ENCODE results near the gene SH2D3A. TPM values are rescaled to one million over a fixed set of nuclear protein-coding genes. Genes with fewer than 3 reads are reported as not detected.

The SH2D3A gene
- total RNA-seq, 1 experiment from 2014 or later: 75.7 TPM

DNA sequence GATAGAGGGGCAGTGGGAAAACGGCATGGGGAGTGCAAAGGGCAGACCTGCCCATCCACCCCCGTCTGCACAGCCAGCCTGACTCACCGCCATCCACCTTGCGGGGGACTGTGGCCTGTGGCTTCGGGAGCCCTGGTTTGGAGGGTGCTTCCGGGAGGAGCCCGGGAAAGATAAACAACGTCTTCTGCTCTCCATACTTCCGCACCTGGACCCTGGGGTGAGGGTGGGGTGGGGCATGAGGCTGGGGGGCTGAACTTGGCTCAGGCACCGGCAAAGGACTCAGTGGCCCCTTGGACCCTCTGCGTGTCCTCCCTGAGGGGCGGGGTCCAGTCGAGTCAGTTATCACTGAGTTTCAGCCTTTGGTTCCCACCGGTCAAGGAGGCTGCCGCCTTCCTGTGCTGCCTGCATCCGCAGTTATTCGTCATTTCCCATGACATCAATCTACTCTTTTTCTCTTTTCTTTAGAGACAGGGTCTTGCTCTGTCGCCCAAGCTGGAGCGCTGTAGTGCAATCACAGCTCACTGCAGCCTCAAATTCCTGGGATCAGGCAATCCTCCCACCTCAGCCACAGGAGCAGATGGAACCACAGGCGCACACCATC, 33.0 kb downstream of the SH2D3A start:
- H4K20me1 ChIP-seq (ENCODE audit: insufficient read depth): no peaks in the 10 kb centered on the region
- ATAC-seq (no peak), DNase-seq (ENCODE audit: low read depth, low spot score) (no peak)
- H3K27me3 ChIP-seq (ENCODE audit: insufficient read depth, low read length): no peaks in the 10 kb centered on the region
- ChIA-PET CTCF (no interaction called here), RAD21 (ENCODE audit: low non-redundant PET in 1 of 2, low total read pairs in 2 of 2, uncharacterized antibody in 2 of 2, unreplicated experiment in 2 of 2) (no interaction called here), POLR2A (no interaction called here)
- H3K79me2 ChIP-seq (ENCODE audit: insufficient read depth, low read length): peaks cover 17% of the 10 kb centered on the region
- TF ChIP-seq JUND (IDR thresholded peaks at IDR 0.05) (no peak), POLR2A (IDR thresholded peaks at IDR 0.05; ENCODE audit: borderline replicate concordance, extremely low read depth, insufficient read depth, insufficient read length) (no peak), TCF7L2 (IDR thresholded peaks at IDR 0.05; ENCODE audit: borderline replicate concordance, extremely low read depth, insufficient read depth, insufficient read length) (no peak), YY1 (IDR thresholded peaks at IDR 0.05; ENCODE audit: extremely low read depth, insufficient replicate concordance, low read depth, low read length) (no peak), ZNF274 (IDR thresholded peaks at IDR 0.05; ENCODE audit: low read depth, low read length) (no peak), CBX3 (IDR thresholded peaks at IDR 0.05; ENCODE audit: low read depth) (no peak), CEBPB (IDR thresholded peaks at IDR 0.05; ENCODE audit: low read depth) (no peak), EZH2 (IDR thresholded peaks at IDR 0.05) (no peak), ELF1 (IDR thresholded peaks at IDR 0.05; ENCODE audit: borderline replicate concordance, low read depth) (no peak), SRF (IDR thresholded peaks at IDR 0.05; ENCODE audit: low read depth) (no peak), RAD21 (IDR thresholded peaks at IDR 0.05; ENCODE audit: low read depth) (no peak), SIN3A (IDR thresholded peaks at IDR 0.05; ENCODE audit: low read depth) (no peak), SP1 (IDR thresholded peaks at IDR 0.05; ENCODE audit: low read depth) (no peak), POLR2AphosphoS5 (IDR thresholded peaks at IDR 0.05; ENCODE audit: low read depth, low read length) (no peak)
- TF ChIP-seq, protein P1, sequence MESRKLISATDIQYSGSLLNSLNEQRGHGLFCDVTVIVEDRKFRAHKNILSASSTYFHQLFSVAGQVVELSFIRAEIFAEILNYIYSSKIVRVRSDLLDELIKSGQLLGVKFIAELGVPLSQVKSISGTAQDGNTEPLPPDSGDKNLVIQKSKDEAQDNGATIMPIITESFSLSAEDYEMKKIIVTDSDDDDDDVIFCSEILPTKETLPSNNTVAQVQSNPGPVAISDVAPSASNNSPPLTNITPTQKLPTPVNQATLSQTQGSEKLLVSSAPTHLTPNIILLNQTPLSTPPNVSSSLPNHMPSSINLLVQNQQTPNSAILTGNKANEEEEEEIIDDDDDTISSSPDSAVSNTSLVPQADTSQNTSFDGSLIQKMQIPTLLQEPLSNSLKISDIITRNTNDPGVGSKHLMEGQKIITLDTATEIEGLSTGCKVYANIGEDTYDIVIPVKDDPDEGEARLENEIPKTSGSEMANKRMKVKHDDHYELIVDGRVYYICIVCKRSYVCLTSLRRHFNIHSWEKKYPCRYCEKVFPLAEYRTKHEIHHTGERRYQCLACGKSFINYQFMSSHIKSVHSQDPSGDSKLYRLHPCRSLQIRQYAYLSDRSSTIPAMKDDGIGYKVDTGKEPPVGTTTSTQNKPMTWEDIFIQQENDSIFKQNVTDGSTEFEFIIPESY (IDR thresholded peaks at IDR 0.05; ENCODE audit: extremely low read depth, insufficient replicate concordance, low read length): no peak
- TF ChIP-seq, protein P2, sequence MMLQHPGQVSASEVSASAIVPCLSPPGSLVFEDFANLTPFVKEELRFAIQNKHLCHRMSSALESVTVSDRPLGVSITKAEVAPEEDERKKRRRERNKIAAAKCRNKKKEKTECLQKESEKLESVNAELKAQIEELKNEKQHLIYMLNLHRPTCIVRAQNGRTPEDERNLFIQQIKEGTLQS (IDR thresholded peaks at IDR 0.05): no peak
- TF ChIP-seq, protein P3, sequence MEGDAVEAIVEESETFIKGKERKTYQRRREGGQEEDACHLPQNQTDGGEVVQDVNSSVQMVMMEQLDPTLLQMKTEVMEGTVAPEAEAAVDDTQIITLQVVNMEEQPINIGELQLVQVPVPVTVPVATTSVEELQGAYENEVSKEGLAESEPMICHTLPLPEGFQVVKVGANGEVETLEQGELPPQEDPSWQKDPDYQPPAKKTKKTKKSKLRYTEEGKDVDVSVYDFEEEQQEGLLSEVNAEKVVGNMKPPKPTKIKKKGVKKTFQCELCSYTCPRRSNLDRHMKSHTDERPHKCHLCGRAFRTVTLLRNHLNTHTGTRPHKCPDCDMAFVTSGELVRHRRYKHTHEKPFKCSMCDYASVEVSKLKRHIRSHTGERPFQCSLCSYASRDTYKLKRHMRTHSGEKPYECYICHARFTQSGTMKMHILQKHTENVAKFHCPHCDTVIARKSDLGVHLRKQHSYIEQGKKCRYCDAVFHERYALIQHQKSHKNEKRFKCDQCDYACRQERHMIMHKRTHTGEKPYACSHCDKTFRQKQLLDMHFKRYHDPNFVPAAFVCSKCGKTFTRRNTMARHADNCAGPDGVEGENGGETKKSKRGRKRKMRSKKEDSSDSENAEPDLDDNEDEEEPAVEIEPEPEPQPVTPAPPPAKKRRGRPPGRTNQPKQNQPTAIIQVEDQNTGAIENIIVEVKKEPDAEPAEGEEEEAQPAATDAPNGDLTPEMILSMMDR (IDR thresholded peaks at IDR 0.05 in 2 of 3, conservative IDR thresholded peaks at IDR 0.05 in 1 of 3; ENCODE audit: borderline replicate concordance in 1 of 3, insufficient read depth in 1 of 3, low read depth in 2 of 3, low read length in 2 of 3): no peak
- TF ChIP-seq, protein P4, sequence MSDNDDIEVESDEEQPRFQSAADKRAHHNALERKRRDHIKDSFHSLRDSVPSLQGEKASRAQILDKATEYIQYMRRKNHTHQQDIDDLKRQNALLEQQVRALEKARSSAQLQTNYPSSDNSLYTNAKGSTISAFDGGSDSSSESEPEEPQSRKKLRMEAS (IDR thresholded peaks at IDR 0.05): no peak
- TF ChIP-seq, protein P5, sequence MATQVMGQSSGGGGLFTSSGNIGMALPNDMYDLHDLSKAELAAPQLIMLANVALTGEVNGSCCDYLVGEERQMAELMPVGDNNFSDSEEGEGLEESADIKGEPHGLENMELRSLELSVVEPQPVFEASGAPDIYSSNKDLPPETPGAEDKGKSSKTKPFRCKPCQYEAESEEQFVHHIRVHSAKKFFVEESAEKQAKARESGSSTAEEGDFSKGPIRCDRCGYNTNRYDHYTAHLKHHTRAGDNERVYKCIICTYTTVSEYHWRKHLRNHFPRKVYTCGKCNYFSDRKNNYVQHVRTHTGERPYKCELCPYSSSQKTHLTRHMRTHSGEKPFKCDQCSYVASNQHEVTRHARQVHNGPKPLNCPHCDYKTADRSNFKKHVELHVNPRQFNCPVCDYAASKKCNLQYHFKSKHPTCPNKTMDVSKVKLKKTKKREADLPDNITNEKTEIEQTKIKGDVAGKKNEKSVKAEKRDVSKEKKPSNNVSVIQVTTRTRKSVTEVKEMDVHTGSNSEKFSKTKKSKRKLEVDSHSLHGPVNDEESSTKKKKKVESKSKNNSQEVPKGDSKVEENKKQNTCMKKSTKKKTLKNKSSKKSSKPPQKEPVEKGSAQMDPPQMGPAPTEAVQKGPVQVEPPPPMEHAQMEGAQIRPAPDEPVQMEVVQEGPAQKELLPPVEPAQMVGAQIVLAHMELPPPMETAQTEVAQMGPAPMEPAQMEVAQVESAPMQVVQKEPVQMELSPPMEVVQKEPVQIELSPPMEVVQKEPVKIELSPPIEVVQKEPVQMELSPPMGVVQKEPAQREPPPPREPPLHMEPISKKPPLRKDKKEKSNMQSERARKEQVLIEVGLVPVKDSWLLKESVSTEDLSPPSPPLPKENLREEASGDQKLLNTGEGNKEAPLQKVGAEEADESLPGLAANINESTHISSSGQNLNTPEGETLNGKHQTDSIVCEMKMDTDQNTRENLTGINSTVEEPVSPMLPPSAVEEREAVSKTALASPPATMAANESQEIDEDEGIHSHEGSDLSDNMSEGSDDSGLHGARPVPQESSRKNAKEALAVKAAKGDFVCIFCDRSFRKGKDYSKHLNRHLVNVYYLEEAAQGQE (IDR thresholded peaks at IDR 0.05; ENCODE audit: low read depth): no peak
- H3K9me3 ChIP-seq (ENCODE audit: control insufficient read depth in 1 of 2, insufficient read depth in 1 of 2, low read depth in 1 of 2, low read length in 2 of 2): no peaks in the 10 kb centered on the region
- intact Hi-C loops (cut with micrococcal nuclease): no loop called here
- H3K4me2 ChIP-seq (ENCODE audit: low read length): no peak overlapping the region
- H2AFZ ChIP-seq (ENCODE audit: low read depth, low read length, poor library complexity, severe bottlenecking): no peak overlapping the region
- H3K36me3 ChIP-seq (ENCODE audit: control insufficient read depth in 1 of 2, insufficient read depth in 2 of 2, low read length in 2 of 2): no peaks in the 10 kb centered on the region; a peak in 2 of 4 replicates
- peaks cover 24 to 40% of the 10 kb centered on the region in 2 experiments for H3K4me1 ChIP-seq (ENCODE audit: control insufficient read depth in 1 of 2, insufficient read depth in 2 of 2, low read length in 2 of 2)
- H3K9me2 ChIP-seq (ENCODE audit: insufficient read depth): no peaks in the 10 kb centered on the region
- H3K9ac ChIP-seq (ENCODE audit: low read length): no peak overlapping the region
- BruUV-seq (replicated peaks): no TSS peak
- no peak overlapping the region for H3K4me3 ChIP-seq (replicated peaks in 1 of 2; ENCODE audit: low read depth in 1 of 2, low read length in 2 of 2)
- H3K27ac ChIP-seq (ENCODE audit: low read depth, low read length): no peak overlapping the region

All from HCT116 (cell line).